OCI-LY7 (cell line): ENCODE data around the gene ENOX1. TPM values are rescaled to one million over a fixed set of nuclear protein-coding genes. Genes with fewer than 3 reads are reported as not detected.

Experiments
- BruUV-seq: library from RNA; stranded (reverse); fragments of 400-500 nt; replicated peaks from 2 replicates; lab custom pipeline; 2021; lab: Mats Ljungman, UMichigan
- CTCF ChIA-PET: fragments of 300-600 bp; sonication (Branson Sonifier 250); formaldehyde crosslinking; loops from one replicate; lab custom pipeline; 2022; ENCODE audit warnings: antibody characterized with exemption; ENCODE audit not compliant: unreplicated experiment; lab: Charles Lee
- POLR2A ChIA-PET: fragments of 300-600 bp; sonication (Branson Sonifier 250); formaldehyde crosslinking; loops from one replicate; lab custom pipeline; 2022; ENCODE audit warnings: antibody characterized with exemption; lab: Charles Lee
- DNase-seq: peaks from one replicate; pipeline ENCODE4 v3.0.0-alpha.2; 2015; ENCODE audit warnings: low spot score
- H2AFZ ChIP-seq: fragments of 200-600 bp; sonication (generic), shearing (Covaris generic); 2 replicates; pipeline ENCODE4 v1.6.1; 2014; ENCODE audit warnings: mild to moderate bottlenecking, antibody characterized with exemption, low read length, moderate library complexity
- H3K27ac ChIP-seq: fragments of 200-600 bp; sonication (generic); 2 replicates; pipeline ENCODE4 v1.5.1; 2014; ENCODE audit warnings: mixed run types, low read depth, mild to moderate bottlenecking, moderate library complexity, low read length, inconsistent platforms; ENCODE audit not compliant: poor library complexity, severe bottlenecking
- H3K36me3 ChIP-seq: fragments of 200-600 bp; sonication (generic); 2 replicates; pipeline ENCODE4 v1.6.1; 2014; ENCODE audit warnings: mild to moderate bottlenecking, antibody characterized with exemption, low read length, moderate library complexity, mixed read lengths; ENCODE audit not compliant: insufficient read depth
- H3K4me1 ChIP-seq: fragments of 200-600 bp; sonication (generic); 2 replicates; pipeline ENCODE4 v1.5.1; 2014; ENCODE audit warnings: mild to moderate bottlenecking, low read length; ENCODE audit not compliant: insufficient read depth, poor library complexity, severe bottlenecking
- H3K4me2 ChIP-seq: fragments of 200-600 bp; sonication (generic); 2 replicates; pipeline ENCODE4 v1.6.1; 2014; ENCODE audit warnings: mild to moderate bottlenecking, low read length
- H3K4me3 ChIP-seq: fragments of 200-600 bp; sonication (generic); 2 replicates; pipeline ENCODE4 v1.5.1; 2014; ENCODE audit warnings: mild to moderate bottlenecking, low read depth, low read length; ENCODE audit not compliant: poor library complexity, severe bottlenecking
- H3K79me2 ChIP-seq: fragments of 200-600 bp; sonication (generic); 2 replicates; pipeline ENCODE4 v1.6.1; 2016; ENCODE audit warnings: low read depth, mild to moderate bottlenecking, low read length, moderate library complexity, mixed read lengths; ENCODE audit not compliant: insufficient read depth
- H3K9me2 ChIP-seq: fragments of 200-600 bp; sonication (generic); 2 replicates; pipeline ENCODE4 v1.6.1; 2016; ENCODE audit warnings: mild to moderate bottlenecking, low read length, mixed read lengths; ENCODE audit not compliant: insufficient read depth
- H3K9me3 ChIP-seq: fragments of 200-600 bp; sonication (generic); 2 replicates; pipeline ENCODE4 v1.6.1; 2014; ENCODE audit warnings: mild to moderate bottlenecking, mixed run types, low read length, mixed read lengths
- H4K20me1 ChIP-seq: fragments of 200-600 bp; sonication (generic); 2 replicates; pipeline ENCODE4 v1.6.1; 2014; ENCODE audit warnings: mild to moderate bottlenecking, antibody characterized with exemption, low read length, moderate library complexity, mixed read lengths; ENCODE audit not compliant: insufficient read depth
- EZH2phosphoT487 ChIP-seq: fragments of 200-600 bp; sonication (generic); IDR thresholded peaks from 2 replicates; pipeline ENCODE4 v1.6.1; 2018; ENCODE audit warnings: low read depth, borderline replicate concordance, mild to moderate bottlenecking, mixed run types, antibody characterized with exemption, low read length, moderate library complexity, mixed read lengths
- intact Hi-C: fragments of 100-400 bp; cut with micrococcal nuclease; formaldehyde crosslinking; loops from one replicate; pipeline ENCODE4 v1.10.0; 2022; ENCODE audit not compliant: unreplicated experiment
- total RNA-seq, 2 experiments: library from RNA; depleted of rRNA in 1 of 2; stranded (reverse); fragments of >200 nt in 1 of 2; shearing (Covaris generic) in 1 of 2; gene quantifications; 2 replicates each; pipeline ENCODE4 v1.2.3, GENCODE V29; 2014 to 2022
- TF ChIP-seq, protein P1 (sequence below): fragments of 200-600 bp; sonication (generic); conservative IDR thresholded peaks from 2 replicates; pipeline ENCODE4 v1.5.1; 2014; ENCODE audit warnings: mild to moderate bottlenecking, antibody characterized with exemption, low read length, moderate library complexity, mixed read lengths

The ENOX1 gene
- total RNA-seq, 2 experiments from 2014 or later, result 0.03 TPM; not detected in 1

DNA sequence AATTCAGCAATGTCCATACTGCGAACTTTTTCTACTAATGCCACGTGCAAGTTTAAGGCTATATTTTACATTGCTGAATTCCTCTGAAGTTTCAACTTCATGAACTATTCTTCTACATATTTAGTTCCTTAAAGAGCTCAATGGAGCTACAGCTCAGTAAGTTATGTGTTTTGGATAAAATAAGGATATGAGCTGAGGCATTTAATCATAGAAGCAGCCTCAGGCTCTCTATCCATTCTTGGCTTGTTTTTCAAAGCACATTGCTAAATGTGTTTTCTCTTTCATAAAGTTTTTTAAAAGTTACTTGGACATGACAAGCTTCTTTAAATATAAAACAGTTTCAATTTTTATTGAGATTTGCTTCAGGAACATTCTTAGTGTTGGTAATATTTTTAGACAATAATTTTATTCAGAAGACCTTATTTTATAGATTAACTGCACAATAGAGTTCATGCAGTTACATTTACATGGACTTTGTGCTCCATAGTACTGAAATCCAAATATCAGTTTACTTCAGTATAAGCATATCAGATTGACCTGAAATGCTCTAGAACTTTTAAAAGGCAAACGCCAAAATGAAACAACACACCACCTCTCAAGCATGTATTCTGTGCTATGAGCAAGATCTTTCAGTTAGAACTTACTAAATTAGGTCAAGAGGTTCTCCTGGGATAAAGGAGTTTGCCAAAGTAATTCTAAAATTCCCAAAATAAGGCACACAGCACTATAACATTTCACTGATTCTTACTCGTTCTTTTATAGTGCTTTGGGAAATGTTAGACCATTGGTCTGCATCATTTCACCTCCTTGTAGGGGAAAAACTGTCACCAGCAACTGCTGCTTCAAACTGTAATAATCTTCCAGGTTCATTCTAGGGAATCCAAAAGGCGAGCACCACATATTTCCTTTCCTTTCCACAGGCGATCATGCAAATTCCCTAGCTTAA lies 275.5 kb downstream of the ENOX1 start:
- H3K36me3 ChIP-seq, result no peaks in the 10 kb centered on the region
- H3K9me2 ChIP-seq, result no peaks in the 10 kb centered on the region
- H3K4me1 ChIP-seq, result no peaks in the 10 kb centered on the region
- ChIA-PET POLR2A (no interaction called here), CTCF (no interaction called here)
- H3K79me2 ChIP-seq, result no peaks in the 10 kb centered on the region
- intact Hi-C loops, result no loop called here
- BruUV-seq, result no TSS peak
- TF ChIP-seq EZH2phosphoT487, result no peak
- no peaks in the 10 kb centered on the region for H4K20me1 ChIP-seq
- H2AFZ ChIP-seq, result no peak overlapping the region
- DNase-seq, result no peak
- H3K9me3 ChIP-seq, result no peaks in the 10 kb centered on the region
- H3K27ac ChIP-seq, result no peak overlapping the region
- H3K4me3 ChIP-seq, result no peak overlapping the region
- H3K4me2 ChIP-seq, result no peak overlapping the region

DNA sequence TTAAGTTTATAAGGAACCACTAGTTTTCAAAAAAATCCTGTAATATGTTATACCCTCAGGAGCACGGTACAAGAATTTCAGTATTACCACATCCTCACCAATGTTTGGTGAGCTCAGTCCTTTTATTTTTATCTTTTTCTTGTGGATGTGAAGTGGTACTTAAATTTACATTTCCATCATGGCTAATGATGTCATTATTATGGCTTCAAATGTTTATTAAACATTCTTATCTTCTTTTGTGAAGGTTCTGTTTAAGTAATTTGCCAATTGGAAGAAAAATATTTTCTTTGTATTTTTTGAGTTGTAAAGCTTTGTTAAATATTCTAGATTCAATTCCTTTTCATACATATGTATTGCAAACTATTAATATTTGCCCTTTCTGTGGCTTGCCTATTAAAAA lies 291.0 kb downstream of the ENOX1 start:
- H3K9me2 ChIP-seq, result no peaks in the 10 kb centered on the region
- ChIA-PET CTCF (no interaction called here), POLR2A (interaction anchor here (0.6 kb wide), 1 partner anchor 13 kb away, joined by 3 read pairs; no protein-coding TSS in a partner anchor)
- H3K4me3 ChIP-seq, result no peak overlapping the region
- no peaks in the 10 kb centered on the region for H4K20me1 ChIP-seq
- no peak overlapping the region for H3K4me2 ChIP-seq
- H3K36me3 ChIP-seq, result no peaks in the 10 kb centered on the region
- no peak for TF ChIP-seq EZH2phosphoT487
- TF ChIP-seq, protein P1, sequence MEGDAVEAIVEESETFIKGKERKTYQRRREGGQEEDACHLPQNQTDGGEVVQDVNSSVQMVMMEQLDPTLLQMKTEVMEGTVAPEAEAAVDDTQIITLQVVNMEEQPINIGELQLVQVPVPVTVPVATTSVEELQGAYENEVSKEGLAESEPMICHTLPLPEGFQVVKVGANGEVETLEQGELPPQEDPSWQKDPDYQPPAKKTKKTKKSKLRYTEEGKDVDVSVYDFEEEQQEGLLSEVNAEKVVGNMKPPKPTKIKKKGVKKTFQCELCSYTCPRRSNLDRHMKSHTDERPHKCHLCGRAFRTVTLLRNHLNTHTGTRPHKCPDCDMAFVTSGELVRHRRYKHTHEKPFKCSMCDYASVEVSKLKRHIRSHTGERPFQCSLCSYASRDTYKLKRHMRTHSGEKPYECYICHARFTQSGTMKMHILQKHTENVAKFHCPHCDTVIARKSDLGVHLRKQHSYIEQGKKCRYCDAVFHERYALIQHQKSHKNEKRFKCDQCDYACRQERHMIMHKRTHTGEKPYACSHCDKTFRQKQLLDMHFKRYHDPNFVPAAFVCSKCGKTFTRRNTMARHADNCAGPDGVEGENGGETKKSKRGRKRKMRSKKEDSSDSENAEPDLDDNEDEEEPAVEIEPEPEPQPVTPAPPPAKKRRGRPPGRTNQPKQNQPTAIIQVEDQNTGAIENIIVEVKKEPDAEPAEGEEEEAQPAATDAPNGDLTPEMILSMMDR, result no peak
- no peaks in the 10 kb centered on the region for H3K9me3 ChIP-seq
- intact Hi-C loops, result no loop called here
- no peak for DNase-seq
- H3K4me1 ChIP-seq, result no peaks in the 10 kb centered on the region
- H3K79me2 ChIP-seq, result no peaks in the 10 kb centered on the region
- no peak overlapping the region for H3K27ac ChIP-seq
- BruUV-seq, result no TSS peak
- H2AFZ ChIP-seq, result no peak overlapping the region

DNA sequence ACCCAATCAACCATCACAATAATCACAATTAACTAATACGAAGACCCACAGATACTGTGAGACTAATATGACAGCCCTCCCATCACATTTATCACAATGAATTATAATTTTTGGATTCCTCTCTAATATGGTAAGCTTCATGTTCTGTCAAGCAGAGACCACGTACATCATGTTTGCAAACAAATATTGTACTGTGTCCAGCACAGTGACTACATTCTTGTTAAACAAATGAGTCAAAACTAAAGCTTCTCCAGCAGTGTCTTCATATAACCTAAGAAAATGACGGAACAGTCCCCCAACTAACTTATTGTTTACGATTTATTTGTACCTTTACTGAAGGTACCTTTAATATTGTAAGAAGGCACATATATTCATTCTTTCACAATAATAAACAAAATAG lies 292.6 kb downstream of the ENOX1 start:
- Histone ChIP-seq H3K4me3 (no peak overlapping the region), H3K36me3 (no peaks in the 10 kb centered on the region), H3K4me1 (no peaks in the 10 kb centered on the region), H3K79me2 (no peaks in the 10 kb centered on the region), H4K20me1 (no peaks in the 10 kb centered on the region), H3K4me2 (no peak overlapping the region), H3K9me3 (no peaks in the 10 kb centered on the region), H3K27ac (no peak overlapping the region), H3K9me2 (no peaks in the 10 kb centered on the region), H2AFZ (no peak overlapping the region)
- ChIA-PET POLR2A (no interaction called here), CTCF (no interaction called here)
- TF ChIP-seq, protein P1, result no peak
- TF ChIP-seq EZH2phosphoT487, result no peak
- intact Hi-C loops, result no loop called here
- no peak for DNase-seq
- no TSS peak for BruUV-seq
